GM18499 (cell line): ENCODE results near the gene RAB10.
"Not testable (repeated sequence)": the region's sequence is repeated elsewhere in the genome, so short reads cannot be mapped to it uniquely, and the experiment has no call there.

Source experiments
- ATAC-seq: cut with Tn5 transposase; IDR thresholded peaks from one replicate; pipeline ENCODE4 v1.9.1; 2021; ENCODE audit warnings: moderate number of reproducible peaks; ENCODE audit not compliant: insufficient read depth, unreplicated experiment

Gene RAB10

GRCh38 chr2:26086155-26086637 lies 52.3 kb downstream of the RAB10 start:
- ATAC-seq = no peak

DNA sequence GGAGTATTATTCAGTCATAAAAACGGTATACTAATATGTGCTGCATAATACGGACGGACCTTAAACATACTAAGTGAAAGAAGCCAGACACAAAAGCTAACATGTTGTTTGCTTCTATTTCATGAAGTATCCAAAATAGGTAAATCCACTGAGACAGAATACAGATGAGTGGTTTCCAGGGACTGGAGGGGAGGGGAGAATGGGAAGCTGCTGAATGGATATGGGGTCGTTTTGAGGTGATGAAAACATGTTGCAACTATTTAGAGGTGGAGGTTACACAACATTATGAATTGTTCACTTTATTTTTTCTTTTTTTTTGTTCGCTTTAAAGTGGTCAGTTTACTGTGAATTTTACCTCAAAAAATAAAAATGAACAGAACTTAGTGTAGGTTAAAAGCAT lies 52.9 kb downstream of the RAB10 start:
- ATAC-seq = no peak

DNA sequence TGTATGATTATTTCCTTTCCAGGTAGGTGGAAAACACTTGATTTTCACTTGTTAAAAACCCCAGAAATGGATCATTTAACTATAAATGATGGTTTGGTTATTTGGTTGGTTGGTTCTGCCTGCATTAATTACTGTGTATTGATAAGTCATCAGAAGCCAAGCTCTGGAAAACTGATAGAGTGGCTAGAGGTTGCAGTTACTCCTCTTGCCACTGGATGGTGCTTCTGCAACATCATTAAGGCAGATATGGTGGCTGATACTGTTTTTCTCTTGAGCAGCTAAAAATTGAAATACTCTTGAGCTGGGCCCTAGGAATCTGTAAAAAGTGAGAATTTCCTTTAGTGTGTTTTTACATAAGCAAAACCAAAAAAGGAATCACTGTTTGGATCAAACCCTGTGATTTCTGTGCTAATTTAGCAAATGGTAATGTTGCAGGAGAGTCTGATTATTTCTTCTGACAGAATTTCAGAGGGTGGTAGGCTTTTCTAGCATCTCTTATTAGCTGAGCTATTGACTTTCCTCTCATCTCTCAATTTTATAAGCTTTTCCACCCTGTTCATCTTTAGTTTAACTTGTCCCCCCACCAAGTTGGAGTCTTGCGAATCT lies 54.3 kb downstream of the RAB10 start:
- no peak for ATAC-seq

DNA sequence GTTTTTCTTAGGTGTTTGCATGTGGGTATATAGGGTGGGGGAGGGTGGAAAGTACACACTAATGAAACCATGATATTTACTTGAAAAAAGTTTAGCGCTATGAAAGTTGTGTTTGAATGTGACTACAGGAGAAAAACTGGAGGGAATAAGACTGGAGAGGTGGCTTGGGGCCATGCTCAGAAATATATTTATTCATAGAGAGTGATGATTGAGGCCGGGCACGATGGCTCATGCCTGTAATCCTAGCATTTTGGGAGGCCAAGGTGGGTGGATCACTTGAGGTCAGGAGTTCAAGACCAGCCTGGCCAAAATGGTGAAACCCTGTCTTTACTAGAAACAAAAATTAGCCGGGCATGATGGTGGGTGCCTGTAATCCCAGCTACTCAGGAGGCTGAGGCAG lies 55.0 kb downstream of the RAB10 start:
- not testable (repeated sequence) for ATAC-seq

- no peak for ATAC-seq
Measured at GRCh38 chr2:26089337-26089736, 55.5 kb downstream of the RAB10 start.

DNA sequence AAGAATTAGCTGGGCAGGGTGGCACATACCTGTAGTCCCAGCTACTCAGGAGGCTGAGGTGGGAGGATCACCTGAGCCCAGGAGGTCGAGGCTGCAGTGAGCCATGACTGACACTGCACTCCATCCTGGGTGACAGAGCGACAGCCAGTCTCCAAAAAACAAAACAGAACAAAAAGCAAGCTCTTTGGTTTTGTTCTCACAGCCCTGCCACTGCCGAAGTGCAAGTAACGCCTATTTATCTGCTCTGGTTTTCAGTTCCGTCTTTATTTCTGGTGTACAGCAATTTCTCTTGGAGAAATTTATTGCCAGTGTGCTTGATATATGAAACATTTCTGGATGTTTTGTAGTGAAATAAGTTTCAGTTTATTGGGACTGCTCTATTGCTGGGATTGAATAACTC lies 61.9 kb downstream of the RAB10 start:
- ATAC-seq = no peak

DNA sequence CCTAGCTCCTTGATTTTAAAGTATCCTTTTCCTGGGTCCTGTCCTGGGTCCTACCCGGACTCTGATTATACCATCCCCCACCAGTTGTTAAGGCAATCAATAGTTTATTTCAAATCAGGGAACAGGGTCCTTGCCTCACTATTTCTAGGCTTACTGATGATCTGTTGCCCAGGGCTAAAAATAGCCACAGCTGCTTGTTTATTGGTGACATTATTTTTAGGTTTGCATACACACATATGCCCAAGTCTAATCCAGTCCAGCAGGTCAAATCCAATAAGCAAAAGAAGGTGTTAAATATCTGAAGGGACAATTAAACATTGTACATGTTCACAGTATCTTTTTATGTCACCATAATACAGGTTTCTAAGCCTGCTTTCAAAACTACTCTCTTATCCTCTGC lies 66.0 kb downstream of the RAB10 start:
- ATAC-seq = no peak

DNA sequence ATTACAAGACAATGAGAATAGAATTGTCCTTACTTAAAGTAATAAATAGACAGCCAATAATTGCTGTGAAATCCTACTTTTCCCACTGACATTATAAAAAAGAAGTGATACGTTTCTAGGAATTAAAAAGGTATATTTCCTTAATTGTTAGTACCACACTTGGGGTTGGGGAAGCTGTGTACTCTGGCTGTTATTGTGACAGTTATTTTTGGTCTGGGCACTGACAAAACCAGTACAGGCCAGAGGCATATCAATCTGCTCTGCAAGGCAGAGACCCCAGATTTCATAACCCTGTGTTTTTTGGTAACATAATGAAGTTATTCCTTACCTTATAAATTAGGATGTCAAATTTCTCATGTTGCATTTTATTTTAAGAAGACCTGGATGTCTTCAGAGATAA lies 66.5 kb downstream of the RAB10 start:
- no peak for ATAC-seq

DNA sequence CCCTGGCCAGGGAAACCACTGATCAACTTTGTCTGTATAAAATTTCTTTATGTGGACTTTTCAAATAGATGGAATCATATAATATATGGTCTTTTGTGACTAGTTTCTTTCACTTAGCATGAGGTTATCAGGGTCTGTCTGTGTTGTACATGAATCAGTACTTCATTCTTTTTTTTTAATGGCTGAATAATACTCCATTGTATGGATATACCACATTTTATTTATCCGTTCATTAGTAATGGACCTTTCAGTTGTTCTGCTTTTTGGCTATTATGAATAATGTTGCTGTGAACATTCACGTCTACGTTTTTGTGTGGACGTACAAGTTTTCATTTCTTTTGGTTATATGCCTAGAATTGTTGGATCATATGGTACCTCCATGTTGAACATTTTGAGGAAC lies 69.9 kb downstream of the RAB10 start:
- ATAC-seq = no peak

GRCh38 chr2:26108701-26109100 lies 74.8 kb downstream of the RAB10 start:
- not testable (repeated sequence) for ATAC-seq

- no peak for ATAC-seq
Measured at GRCh38 chr2:26112201-26112600, 78.3 kb downstream of the RAB10 start.

- no peak for ATAC-seq
Measured at GRCh38 chr2:26114151-26114550, 80.3 kb downstream of the RAB10 start.

DNA sequence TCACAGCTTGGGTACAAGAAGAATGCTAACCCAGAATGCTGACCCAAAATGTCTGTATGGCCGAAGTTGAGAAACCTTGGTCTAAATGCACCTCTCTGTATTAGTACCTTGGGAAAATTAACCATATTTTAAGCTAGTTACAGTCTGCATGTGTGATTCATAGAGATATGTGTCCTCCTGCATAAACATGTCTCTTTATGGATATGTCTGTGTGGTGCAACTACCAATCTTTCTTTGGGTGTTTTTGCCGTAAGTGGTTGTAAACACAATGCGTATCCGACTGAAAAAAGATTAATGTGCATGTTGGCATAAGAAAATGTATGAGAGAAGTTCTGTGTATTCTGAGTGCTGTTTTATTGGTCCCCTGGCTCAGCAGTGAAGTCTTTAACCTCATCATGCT lies 84.8 kb downstream of the RAB10 start:
- no peak for ATAC-seq

DNA sequence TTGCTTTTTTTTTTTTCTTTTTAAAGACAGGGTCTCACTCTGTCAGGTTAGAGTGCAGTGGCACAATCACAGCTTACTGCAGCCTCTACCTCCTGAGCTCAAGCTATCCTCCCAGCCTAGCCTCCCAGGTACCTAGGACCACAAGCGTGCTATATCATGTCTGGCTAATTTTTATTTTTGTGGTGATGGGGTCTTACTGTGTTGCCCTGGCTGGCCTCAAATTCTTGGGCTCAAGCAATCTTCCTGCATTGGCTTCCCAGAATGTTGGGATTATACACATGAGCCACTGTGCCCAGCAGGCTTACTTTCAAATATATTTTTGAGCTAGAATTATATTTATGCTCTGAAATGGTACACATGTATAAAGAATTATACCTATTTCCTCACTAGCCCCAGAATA lies 85.6 kb downstream of the RAB10 start:
- no peak for ATAC-seq

DNA sequence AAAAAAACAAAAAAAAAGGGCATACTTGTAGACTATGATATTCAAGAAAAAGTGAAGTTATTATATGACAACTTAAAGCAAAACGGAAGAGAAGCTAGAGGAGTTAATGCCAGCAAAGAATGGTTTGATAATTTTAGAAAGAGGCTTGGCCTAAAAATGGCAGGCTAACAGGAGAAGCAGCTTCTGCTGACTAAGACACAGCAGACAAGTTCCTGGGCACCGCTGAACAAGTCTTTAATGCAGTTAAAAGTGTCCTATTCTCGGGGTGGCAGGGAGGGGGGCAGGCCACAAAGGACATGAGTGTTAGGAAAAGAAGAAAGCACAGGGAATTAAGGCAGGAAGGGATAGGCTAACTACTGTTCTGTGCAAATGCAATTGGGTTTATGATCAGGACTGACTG lies 88.7 kb downstream of the RAB10 start:
- no peak for ATAC-seq

- ATAC-seq = no peak
Measured at GRCh38 chr2:26123426-26123825, 89.5 kb downstream of the RAB10 start.

DNA sequence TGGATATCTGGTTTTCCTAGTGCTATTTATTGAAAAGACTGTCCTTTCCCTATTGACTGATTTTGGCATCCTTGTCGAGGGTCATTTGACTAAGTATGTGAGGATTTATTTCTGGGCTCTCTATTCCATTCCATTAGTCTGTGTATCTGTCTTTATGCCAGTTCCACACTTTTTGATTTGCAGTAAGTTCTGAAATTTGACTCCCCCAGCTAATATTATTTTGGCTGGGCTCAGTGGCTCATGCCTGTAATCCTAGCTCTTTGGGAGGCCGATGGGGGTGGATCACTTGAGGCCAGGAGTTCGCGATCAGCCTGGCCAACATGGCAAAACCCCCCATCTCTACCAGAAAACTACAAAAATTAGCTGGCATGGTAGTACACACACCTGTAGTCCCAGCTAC lies 92.2 kb downstream of the RAB10 start:
- ATAC-seq = no peak

- no peak for ATAC-seq
Measured at GRCh38 chr2:26128176-26128575, 94.3 kb downstream of the RAB10 start.

- no peak for ATAC-seq
Measured at GRCh38 chr2:26130763-26131162, 96.9 kb downstream of the RAB10 start.

- ATAC-seq = no peak
Measured at GRCh38 chr2:26136451-26136850, 102.6 kb downstream of the RAB10 start.

DNA sequence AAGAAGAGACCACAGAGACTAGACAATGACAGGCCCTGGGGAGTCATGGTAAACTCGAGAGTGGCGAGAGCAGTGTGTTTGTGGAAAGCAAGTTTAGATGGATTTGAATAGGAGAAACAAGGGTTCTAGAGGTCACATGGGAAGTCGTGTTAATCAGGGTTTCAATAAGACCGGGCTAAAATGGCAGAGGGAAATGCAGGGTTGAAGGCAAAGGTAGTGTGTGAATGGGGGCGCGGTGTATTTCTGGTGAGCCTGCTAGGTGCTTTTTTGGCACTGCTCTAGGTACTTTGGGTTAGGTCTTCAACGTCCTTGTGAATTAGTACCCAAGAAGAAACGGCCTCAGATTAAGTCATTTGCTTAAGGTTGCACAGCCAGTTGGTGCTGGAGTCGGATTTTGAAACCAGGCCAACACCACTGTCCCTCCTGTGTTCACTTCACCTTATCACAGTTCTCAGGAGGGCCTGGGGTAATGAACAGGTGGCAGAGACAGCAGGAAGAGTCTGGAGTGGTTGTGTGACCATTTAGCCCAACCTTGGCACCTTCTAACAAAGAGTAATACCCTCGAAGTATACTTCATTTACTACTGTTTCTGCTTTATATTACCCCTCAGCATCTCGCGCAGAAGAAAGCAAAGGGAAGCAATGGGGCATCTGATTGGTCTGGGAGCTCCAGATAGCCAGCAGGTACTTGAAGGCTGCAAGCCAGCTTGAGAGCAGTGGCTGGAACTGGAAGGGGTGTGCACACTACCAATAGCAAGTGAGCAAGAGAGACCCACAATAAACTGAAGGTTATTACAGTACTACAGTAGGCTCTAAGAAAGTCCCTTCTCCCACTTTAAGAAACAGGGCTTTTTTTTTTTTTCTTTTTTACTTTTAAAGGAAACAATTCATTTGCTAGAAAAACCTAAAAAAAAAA lies 105.6 kb downstream of the RAB10 start:
- ATAC-seq = no peak
